A549 (cell line): ENCODE results near the gene KCNG2.

ENCODE experiments used
- CBX8 ChIP-seq: fragments of 200-600 bp; sonication (generic); IDR thresholded peaks from 2 replicates; pipeline ENCODE4 v1.6.1; 2016
- CTCF ChIP-seq: fragments of >200 bp; sonication (Bioruptor Twin); formaldehyde crosslinking; IDR thresholded peaks from 3 replicates; pipeline ENCODE4 v1.5.1; 2016
- MAFK ChIP-seq: fragments of 450-650 bp; IDR thresholded peaks from 2 replicates; pipeline ENCODE4 v1.6.1; 2014; ENCODE audit not compliant: partially characterized antibody
- POLR2A ChIP-seq: IDR thresholded peaks from 2 replicates; pipeline ENCODE4 v1.6.1; 2012; ENCODE audit warnings: mild to moderate bottlenecking, low read length
- RFX5 ChIP-seq: fragments of 450-650 bp; IDR thresholded peaks from 2 replicates; pipeline ENCODE4 v1.7.1; 2014; ENCODE audit warnings: antibody characterized with exemption, mild to moderate bottlenecking, moderate library complexity
- SMC3 ChIP-seq: fragments of >200 bp; sonication (Bioruptor Twin); formaldehyde crosslinking; IDR thresholded peaks from 3 replicates; pipeline ENCODE4 v1.6.1; 2018; ENCODE audit warnings: inconsistent platforms
- USF2 ChIP-seq: fragments of 450-650 bp; IDR thresholded peaks from 2 replicates; pipeline ENCODE4 v1.6.1; 2014; ENCODE audit warnings: antibody characterized with exemption
- ZNF302 ChIP-seq: fragments of 250-450 bp; sonication (Bioruptor Pico); IDR thresholded peaks from 2 replicates; pipeline ENCODE4 v1.9.0; 2021; ENCODE audit warnings: inconsistent platforms, mild to moderate bottlenecking, moderate library complexity

GRCh38 chr18:79921984-79922965 is 124.5 kb downstream of the KCNG2 start:
- TF ChIP-seq POLR2A (no peak), CTCF (no peak), ZNF302 (CRISPR knock-in tag) (no peak), MAFK (no peak), CBX8 (no peak), USF2 (no peak), RFX5 (no peak), SMC3 (no peak)
